Activated CD8-positive, alpha-beta memory T cell treated with anti-CD3 and anti-CD28 coated beads for 48 hours (primary cell): ENCODE results near the gene PCDHB3.
A peak's percentile ranks its signal among the peaks of the same experiment; 100 is the strongest.
"Not testable (repeated sequence)": the region's sequence is repeated elsewhere in the genome, so short reads cannot be mapped to it uniquely, and the experiment has no call there.

Experiments
- DNase-seq, 3 experiments: peaks; one replicate each; pipeline ENCODE4 v3.0.0-alpha.2; 2020; ENCODE audit warnings: low read depth in 2 of 3, low spot score in 2 of 3

PCDHB3 gene

GRCh38 chr5:141100243-141100805 is at the start of gene PCDHB3:
Gene PCDHB3, plus strand, starts transcription at chr5:141100473. Its CDS starts 177 bp downstream, at chr5:141100650.
- peak in 2 of 3 experiments; percentile 3 to 4 for DNase-seq

DNA sequence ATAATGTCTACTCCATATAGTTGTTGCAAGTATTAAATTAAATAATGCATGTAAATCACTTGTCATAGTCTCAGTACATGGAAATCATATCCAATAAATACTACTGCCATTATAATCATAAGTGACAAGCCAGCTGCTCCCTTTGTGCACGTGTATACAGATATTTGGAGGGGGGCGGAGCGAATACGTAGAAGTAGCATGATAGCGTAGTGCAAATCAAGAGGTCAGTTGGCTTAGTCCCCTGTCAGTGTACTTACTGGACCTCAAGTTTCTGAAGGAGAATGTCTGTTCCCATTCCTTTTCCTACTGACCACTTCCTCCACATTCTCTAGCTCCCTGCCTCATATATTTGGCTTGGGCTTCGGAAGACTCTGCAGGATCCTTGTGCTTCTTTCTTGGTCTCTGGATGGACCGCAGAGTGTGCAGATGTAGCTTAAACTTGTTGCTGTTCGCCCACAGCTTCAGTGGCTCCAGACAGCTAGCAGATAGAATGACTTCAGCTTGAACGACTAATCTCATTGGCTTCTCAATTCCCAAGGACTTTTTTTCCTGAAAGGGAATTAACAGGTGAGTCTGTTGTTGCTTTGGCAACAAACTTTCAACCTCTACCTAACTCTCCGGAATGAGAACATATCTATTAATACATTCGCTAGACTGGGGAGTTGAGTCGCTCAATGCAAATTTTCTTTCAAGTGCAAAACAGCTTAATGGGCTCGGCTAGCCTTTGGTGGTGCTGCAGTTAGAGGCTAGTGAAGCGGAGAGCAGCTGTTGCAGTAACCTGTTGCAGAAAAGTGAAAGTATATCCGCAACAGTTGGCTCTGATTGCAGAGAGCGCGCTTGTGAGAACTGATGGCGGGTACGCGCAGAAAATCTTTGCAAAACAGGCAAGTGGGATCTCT is 49.4 kb upstream of the PCDHB3 start, which contains the start of gene PCDHB1:
Gene PCDHB1, plus strand, starts transcription at position 753 of the 899 bp plus-strand sequence. Its CDS starts 97 bp downstream, at position 850.
- no peak for DNase-seq

- no peak for DNase-seq
These were observed 48.8 kb upstream of the PCDHB3 start for GRCh38 chr5:141051521-141051866.

DNA sequence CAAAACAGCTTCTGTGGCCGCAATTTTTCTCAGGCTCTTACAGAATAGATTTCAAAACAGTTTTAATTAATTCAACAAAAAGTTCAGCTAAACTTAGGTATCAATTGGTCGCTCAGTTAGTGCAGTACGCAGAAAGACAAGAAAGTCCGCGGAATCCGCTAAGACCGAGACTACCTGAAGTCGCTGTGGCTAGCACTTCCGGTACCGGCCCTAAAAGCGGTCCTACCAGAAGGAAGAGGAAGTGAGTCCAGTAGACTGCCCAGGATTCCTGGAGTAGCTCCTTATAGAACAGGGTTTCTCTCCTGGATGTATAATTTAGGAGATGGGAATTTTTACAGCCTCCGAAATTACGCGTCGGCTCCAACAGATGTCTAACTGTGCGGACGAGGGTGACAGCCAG is 22.4 kb upstream of the PCDHB3 start:
- DNase-seq = no peak

- no peak for DNase-seq
These were observed 18.0 kb upstream of the PCDHB3 start for GRCh38 chr5:141082228-141082627.

DNA sequence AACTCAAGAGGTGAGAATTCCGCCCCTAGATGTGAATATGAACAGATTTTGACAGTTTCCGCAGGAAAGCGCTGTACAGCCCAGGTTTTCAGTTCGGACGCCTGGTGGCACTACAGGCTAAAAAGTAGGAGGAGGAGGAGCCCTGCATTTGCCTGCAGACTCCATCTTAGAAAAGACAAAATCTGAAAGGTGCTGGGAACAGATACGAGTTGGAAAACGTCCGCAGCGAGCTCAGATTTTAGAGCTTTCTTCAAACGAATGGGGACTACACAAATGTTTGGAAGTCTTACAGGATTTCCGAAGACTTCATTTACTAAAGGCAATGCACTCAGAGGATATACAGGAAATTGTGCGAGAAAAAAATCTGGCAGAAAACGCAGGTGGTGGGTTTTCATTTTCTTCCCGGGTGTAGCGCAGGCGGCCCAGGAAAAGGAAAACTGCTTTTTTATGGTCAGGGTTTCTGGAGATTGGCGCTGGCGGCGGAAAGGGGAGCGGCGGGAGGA is 15.7 kb upstream of the PCDHB3 start:
- DNase-seq = no peak

- DNase-seq = no peak
These were observed 5.6 kb upstream of the PCDHB3 start, which contains the start of gene PCDHB2 for GRCh38 chr5:141094481-141095262. Gene PCDHB2, plus strand, starts transcription at chr5:141094615. Its CDS starts 176 bp downstream, at chr5:141094791.

DNA sequence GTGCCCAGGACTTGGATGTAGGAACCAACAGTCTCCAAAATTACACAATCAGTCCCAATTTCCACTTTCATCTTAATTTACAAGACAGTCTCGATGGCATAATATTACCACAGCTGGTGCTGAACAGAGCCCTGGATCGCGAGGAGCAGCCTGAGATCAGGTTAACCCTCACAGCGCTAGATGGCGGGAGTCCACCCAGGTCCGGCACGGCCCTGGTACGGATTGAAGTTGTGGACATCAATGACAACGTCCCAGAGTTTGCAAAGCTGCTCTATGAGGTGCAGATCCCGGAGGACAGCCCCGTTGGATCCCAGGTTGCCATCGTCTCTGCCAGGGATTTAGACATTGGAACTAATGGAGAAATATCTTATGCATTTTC is 5.0 kb upstream of the PCDHB3 start:
- no peak for DNase-seq

DNA sequence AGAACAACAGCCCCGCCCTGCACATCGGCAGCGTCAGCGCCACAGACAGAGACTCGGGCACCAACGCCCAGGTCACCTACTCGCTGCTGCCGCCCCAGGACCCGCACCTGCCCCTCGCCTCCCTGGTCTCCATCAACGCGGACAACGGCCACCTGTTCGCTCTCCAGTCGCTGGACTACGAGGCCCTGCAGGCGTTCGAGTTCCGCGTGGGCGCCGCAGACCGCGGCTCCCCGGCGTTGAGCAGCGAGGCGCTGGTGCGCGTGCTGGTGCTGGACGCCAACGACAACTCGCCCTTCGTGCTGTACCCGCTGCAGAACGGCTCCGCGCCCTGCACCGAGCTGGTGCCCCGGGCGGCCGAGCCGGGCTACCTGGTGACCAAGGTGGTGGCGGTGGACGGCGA is 4.1 kb upstream of the PCDHB3 start:
- not testable (repeated sequence) for DNase-seq

DNA sequence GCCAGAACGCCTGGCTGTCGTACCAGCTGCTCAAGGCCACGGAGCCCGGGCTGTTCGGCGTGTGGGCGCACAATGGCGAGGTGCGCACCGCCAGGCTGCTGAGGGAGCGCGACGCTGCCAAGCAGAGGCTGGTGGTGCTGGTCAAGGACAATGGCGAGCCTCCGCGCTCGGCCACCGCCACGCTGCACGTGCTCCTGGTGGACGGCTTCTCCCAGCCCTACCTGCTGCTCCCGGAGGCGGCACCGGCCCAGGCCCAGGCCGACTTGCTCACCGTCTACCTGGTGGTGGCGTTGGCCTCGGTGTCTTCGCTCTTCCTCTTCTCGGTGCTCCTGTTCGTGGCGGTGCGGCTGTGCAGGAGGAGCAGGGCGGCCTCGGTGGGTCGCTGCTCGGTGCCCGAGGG is 3.7 kb upstream of the PCDHB3 start:
- DNase-seq = not testable (repeated sequence)

- DNase-seq = no peak
These were observed 786 bp downstream of the PCDHB3 start for GRCh38 chr5:141101059-141101458.

DNA sequence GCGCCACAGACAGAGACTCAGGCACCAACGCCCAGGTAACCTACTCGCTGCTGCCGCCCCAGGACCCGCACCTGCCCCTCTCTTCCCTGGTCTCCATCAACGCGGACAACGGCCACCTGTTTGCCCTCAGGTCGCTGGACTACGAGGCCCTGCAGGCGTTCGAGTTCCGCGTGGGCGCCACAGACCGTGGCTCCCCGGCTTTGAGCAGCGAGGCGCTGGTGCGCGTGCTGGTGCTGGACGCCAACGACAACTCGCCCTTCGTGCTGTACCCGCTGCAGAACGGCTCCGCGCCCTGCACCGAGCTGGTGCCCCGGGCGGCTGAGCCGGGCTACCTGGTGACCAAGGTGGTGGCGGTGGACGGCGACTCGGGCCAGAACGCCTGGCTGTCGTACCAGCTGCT is 1.8 kb downstream of the PCDHB3 start:
- not testable (repeated sequence) for DNase-seq

DNA sequence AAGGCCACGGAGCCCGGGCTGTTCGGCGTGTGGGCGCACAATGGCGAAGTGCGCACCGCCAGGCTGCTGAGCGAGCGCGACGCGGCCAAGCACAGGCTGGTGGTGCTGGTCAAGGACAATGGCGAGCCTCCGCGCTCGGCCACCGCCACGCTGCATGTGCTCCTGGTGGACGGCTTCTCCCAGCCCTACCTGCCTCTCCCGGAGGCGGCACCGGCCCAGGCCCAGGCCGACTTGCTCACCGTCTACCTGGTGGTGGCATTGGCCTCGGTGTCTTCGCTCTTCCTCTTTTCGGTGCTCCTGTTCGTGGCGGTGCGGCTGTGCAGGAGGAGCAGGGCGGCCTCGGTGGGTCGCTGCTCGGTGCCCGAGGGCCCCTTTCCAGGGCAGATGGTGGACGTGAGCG is 2.2 kb downstream of the PCDHB3 start:
- DNase-seq = not testable (repeated sequence)

GRCh38 chr5:141105350-141105749 is 5.1 kb downstream of the PCDHB3 start:
- DNase-seq = no peak

- no peak for DNase-seq
These were observed 19.0 kb downstream of the PCDHB3 start for GRCh38 chr5:141119250-141119649.

GRCh38 chr5:141121563-141121962 is 21.3 kb downstream of the PCDHB3 start, which contains the start of gene PCDHB4:
Gene PCDHB4, plus strand, starts transcription at chr5:141121818. Its CDS starts 181 bp downstream, at chr5:141121999.
- DNase-seq = no peak

GRCh38 chr5:141121985-141122384 is 21.7 kb downstream of the PCDHB3 start:
- DNase-seq = no peak

GRCh38 chr5:141123396-141124135 is 23.3 kb downstream of the PCDHB3 start:
- not testable (repeated sequence) for DNase-seq

DNA sequence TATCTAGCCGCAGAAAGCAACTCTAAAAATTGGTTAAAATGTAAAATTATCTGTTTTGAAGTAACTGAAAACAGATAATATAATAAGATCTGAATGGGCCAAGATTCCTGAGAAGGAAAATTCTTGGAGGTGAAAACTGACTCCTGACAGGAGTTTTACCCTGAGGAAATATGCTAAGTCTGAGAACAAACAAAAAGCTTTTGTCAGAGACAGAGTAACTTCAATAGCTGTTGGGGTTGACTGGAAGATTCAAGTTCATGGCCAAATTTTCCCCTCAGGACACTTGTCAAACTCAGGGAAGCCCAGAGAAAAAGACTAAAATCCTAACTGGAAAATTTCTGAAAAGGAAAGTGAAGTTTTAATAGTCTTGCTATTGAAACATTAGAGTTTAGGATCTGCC is 27.0 kb downstream of the PCDHB3 start:
- no peak for DNase-seq

DNA sequence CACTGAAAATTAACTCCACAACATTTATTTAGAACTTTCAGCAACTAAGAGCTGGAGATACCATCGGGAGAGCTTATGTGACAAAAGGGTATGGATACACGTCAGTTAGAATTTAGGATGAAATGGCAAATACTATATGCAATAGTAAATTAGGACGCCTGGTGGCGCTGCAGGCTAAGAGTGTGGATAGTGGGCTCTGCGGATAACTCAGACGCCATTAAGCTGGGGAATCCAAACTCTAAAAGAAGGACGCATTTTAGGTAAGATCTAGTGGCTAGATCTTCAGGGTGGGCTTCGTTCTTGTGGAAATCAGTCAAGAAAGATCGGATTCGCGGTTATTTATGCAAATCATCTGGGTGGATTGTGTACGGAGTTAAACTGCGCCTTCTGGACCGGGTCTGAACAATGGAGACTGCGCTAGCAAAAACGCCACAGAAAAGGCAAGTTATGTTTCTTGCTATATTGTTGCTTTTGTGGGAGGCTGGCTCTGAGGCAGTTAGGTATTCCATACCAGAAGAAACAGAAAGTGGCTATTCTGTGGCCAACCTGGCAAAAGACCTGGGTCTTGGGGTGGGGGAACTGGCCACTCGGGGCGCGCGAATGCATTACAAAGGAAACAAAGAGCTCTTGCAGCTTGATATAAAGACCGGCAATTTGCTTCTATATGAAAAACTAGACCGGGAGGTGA is 34.9 kb downstream of the PCDHB3 start, which contains the start of gene PCDHB5:
Gene PCDHB5, plus strand, starts transcription at position 177 of the 688 bp plus-strand sequence. Its CDS starts 229 bp downstream, at position 406.
- DNase-seq = no peak
